ENCODE results near the gene KIF7.

The KIF7 gene

DNA sequence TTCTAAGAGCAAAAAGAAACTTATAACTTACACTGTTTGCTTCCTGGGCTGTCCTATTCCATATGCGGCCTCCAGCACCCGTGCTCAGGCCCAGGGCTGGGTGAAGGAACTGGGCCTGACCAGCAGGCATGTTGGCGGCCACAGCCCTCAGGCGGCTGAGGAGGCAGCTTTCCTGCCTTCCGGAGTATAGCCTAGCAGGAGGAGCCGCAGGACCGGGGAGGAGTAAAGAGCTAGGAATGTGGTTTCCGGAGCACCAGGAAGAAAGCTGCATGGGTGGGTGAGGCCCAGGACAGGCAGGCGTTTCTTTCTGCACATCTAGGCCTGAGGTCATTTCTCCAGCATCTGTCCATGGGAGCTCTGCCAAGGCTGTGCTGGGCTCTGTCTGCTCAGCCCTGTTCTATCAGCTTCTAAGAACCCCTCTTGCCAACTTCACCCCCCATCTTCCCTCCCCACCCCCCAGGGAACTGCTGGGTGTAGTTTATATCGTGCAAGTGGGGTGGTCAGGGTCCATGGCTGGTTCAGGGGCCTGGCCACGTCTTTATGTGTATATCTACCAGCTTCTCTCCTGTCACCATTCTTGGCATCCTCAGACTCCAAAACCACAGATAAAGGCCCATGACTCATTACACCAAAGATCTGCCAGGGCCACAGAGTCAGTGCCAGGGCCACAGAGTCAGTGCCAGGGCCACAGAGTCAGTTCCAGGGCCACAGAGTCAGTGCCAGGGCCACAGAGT lies 7.8 kb upstream of the KIF7 start:
- FAIRE-seq (no peak), DNase-seq (ENCODE audit: insufficient read length, low spot score) (no peak)
- TF ChIP-seq TAF1 (IDR thresholded peaks at IDR 0.05; ENCODE audit: low read depth, low read length) (no peak), POLR2A (IDR thresholded peaks at IDR 0.05; ENCODE audit: low read depth, low read length) (no peak), POU2F2 (IDR thresholded peaks at IDR 0.05; ENCODE audit: low read depth, low read length) (no peak), POLR2AphosphoS5 (IDR thresholded peaks at IDR 0.05; ENCODE audit: low read depth, low read length) (no peak), SPI1 (IDR thresholded peaks at IDR 0.05; ENCODE audit: low read depth, low read length) (no peak), PAX5 (IDR thresholded peaks at IDR 0.05; ENCODE audit: insufficient read depth, low read length, severe bottlenecking) (no peak)

DNA sequence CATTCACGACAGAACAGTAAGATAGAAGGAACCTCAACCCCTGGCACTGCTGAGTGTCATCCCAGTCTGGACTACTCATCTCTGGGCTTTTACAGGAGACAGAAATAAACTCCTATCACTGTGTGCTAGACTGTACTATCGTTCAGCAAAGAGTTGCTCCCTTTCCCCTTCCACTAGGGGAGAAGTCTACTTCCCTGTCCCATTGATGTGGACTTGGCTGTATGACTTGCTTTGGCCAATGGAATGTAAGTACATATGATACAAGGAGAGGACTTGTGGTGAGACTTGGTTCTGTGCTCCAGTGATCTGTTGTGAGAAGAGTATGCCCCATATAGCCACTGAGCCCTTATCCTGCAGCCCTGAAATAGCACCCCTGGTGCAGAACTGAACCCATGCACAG lies 5.3 kb upstream of the KIF7 start:
- no peak for TF ChIP-seq SPI1 (IDR thresholded peaks at IDR 0.05; ENCODE audit: low read depth, low read length)
- TF ChIP-seq POLR2A (IDR thresholded peaks at IDR 0.05; ENCODE audit: low read depth, low read length): no peak
- TF ChIP-seq PAX5 (IDR thresholded peaks at IDR 0.05; ENCODE audit: insufficient read depth, low read length, severe bottlenecking): no peak
- TF ChIP-seq POU2F2 (IDR thresholded peaks at IDR 0.05; ENCODE audit: low read depth, low read length): no peak
- no peak for TF ChIP-seq POLR2AphosphoS5 (IDR thresholded peaks at IDR 0.05; ENCODE audit: low read depth, low read length)
- TF ChIP-seq TAF1 (IDR thresholded peaks at IDR 0.05; ENCODE audit: low read depth, low read length): no peak
- FAIRE-seq (no peak), DNase-seq (ENCODE audit: insufficient read length, low spot score) (no peak)

DNA sequence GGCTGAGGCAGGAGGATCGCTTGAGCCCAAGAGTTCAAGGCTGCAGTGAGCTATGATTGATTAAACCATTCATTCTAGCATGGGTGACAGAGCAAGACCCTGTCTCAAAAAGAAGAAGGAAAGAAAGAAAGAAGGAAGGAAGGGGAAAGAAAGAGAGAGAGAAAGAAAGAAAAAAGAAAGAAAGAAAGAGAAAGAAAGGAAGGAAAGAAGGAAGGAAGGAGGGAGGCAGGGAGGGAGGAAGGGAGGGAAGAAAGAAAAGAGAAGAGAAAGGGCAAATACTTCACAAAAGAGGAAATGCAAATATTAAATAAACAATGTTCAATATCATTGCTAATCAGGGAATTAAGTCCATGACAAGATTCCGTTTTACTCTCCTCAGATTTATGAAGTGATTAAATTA lies 4.0 kb upstream of the KIF7 start:
- no peak for DNase-seq (ENCODE audit: insufficient read length, low spot score)
- FAIRE-seq: no peak
- TF ChIP-seq SPI1 (IDR thresholded peaks at IDR 0.05; ENCODE audit: low read depth, low read length) (no peak), PAX5 (IDR thresholded peaks at IDR 0.05; ENCODE audit: insufficient read depth, low read length, severe bottlenecking) (no peak), TAF1 (IDR thresholded peaks at IDR 0.05; ENCODE audit: low read depth, low read length) (no peak), POLR2A (IDR thresholded peaks at IDR 0.05; ENCODE audit: low read depth, low read length) (no peak), POLR2AphosphoS5 (IDR thresholded peaks at IDR 0.05; ENCODE audit: low read depth, low read length) (no peak), POU2F2 (IDR thresholded peaks at IDR 0.05; ENCODE audit: low read depth, low read length) (no peak)

DNA sequence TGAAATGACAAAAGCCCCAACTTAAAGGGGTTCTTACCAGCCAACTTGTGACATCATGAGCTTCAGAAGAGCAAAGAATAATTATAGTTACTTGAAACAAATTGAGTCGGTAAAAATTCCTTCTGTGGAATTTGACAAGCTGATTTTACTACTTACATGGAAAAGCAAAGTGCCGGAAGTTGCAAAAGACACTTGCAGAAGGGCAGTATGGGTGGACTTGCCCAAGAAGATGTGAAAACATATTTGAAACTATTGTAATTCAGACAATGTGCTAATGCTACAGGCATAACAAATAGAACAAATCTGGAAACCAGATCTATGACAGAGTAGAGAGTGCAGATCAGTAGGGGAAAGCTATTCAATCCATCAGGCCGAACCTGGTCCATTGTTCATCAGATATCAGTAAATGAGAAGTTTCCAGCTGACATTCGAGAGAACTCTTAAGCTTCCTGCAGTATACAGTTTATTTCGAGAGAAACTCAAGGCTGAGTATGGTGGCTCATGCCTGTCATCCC lies 2.5 kb upstream of the KIF7 start:
- DNase-seq (ENCODE audit: insufficient read length, low spot score) (no peak), FAIRE-seq (no peak)
- no peak for TF ChIP-seq PAX5 (IDR thresholded peaks at IDR 0.05; ENCODE audit: insufficient read depth, low read length, severe bottlenecking)
- no peak for TF ChIP-seq POLR2A (IDR thresholded peaks at IDR 0.05; ENCODE audit: low read depth, low read length)
- no peak for TF ChIP-seq POLR2AphosphoS5 (IDR thresholded peaks at IDR 0.05; ENCODE audit: low read depth, low read length)
- no peak for TF ChIP-seq POU2F2 (IDR thresholded peaks at IDR 0.05; ENCODE audit: low read depth, low read length)
- no peak for TF ChIP-seq TAF1 (IDR thresholded peaks at IDR 0.05; ENCODE audit: low read depth, low read length)
- TF ChIP-seq SPI1 (IDR thresholded peaks at IDR 0.05; ENCODE audit: low read depth, low read length): no peak

DNA sequence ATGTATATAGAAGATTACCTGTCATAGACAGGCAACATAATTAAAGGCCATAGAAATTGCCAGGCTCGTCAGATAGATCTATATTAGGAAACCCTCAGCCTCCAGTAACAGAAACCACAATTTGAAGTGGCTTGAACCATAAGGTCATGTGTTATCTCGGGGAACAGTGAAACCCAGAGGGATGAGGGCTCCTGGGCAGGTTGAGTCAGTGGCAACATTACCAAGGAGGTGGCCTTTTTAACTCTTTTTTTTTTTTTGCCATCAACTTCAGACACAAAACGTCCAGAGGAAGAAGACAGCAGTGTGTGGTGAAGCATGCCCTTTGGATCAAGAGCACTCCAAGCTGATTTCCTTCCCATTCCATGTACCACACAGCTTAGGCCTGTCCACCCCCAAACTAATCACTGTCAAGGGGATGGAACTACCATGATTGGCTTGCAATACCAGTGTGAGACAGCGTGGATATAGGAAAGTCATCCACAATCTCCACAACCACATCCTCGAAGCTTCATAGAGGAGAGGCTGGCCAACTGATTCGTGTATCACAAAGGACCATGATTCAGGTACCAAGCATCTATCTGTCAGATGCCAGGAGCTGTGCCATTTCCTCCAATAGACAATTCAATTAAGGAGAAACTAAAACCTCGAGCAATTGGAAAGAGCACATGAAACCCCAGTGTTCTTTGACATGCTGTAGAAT lies 999 bp upstream of the KIF7 start:
- FAIRE-seq (no peak), DNase-seq (ENCODE audit: insufficient read length, low spot score) (no peak)
- no peak for TF ChIP-seq PAX5 (IDR thresholded peaks at IDR 0.05; ENCODE audit: insufficient read depth, low read length, severe bottlenecking)
- no peak for TF ChIP-seq POLR2A (IDR thresholded peaks at IDR 0.05; ENCODE audit: low read depth, low read length)
- TF ChIP-seq POU2F2 (IDR thresholded peaks at IDR 0.05; ENCODE audit: low read depth, low read length): no peak

DNA sequence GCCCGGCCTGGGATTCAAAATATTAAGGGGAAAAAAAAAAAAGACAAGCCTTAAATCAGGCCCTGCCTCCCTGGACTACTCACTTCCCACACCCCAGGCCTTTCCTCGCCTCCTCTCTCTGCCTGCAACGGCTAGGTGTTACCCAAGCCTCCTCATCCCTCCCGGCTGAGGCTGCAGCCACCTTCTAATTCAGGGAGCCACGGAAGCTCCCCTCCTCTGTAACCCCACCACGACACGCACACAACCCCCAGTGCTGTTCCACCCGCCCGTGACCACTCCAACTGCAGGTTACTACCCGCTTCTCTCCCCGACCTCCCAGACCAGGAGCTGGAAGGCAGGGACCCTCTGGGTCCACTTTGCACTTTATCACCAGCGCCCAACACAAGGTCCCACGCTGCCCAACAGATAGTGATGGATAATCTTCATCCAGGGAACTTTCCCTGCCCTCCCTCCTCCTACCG lies 936 bp downstream of the KIF7 start:
- DNase-seq (ENCODE audit: insufficient read length, low spot score) (no peak), FAIRE-seq (no peak)
- TF ChIP-seq POLR2A (IDR thresholded peaks at IDR 0.05; ENCODE audit: low read depth, low read length) (no peak), POU2F2 (IDR thresholded peaks at IDR 0.05; ENCODE audit: low read depth, low read length) (no peak), SPI1 (IDR thresholded peaks at IDR 0.05; ENCODE audit: low read depth, low read length) (no peak)

DNA sequence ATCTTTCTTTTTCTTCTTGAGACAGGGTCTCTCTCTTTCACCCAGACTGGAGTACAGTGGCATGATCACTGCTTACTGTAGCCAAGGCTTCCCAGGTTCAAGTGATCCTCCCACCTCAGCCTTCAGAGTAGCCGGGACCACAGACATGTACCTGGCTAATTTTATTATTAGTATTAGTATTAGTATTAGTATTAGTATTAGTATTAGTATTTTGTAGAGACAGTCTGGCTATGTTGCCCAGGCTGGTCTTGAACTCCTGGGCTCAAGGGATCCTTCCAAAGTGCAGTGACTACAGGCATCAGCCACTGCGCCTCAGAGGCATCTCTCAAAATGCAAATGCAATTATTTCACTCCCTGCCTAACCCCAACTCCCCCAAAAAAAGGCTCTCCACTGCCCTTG lies 1.7 kb downstream of the KIF7 start:
- FAIRE-seq: no peak
- TF ChIP-seq SPI1 (IDR thresholded peaks at IDR 0.05; ENCODE audit: low read depth, low read length) (no peak), POLR2AphosphoS5 (IDR thresholded peaks at IDR 0.05; ENCODE audit: low read depth, low read length) (no peak), PAX5 (IDR thresholded peaks at IDR 0.05; ENCODE audit: insufficient read depth, low read length, severe bottlenecking) (no peak), TAF1 (IDR thresholded peaks at IDR 0.05; ENCODE audit: low read depth, low read length) (no peak), POU2F2 (IDR thresholded peaks at IDR 0.05; ENCODE audit: low read depth, low read length) (no peak), POLR2A (IDR thresholded peaks at IDR 0.05; ENCODE audit: low read depth, low read length) (no peak)
- DNase-seq (ENCODE audit: insufficient read length, low spot score): no peak

DNA sequence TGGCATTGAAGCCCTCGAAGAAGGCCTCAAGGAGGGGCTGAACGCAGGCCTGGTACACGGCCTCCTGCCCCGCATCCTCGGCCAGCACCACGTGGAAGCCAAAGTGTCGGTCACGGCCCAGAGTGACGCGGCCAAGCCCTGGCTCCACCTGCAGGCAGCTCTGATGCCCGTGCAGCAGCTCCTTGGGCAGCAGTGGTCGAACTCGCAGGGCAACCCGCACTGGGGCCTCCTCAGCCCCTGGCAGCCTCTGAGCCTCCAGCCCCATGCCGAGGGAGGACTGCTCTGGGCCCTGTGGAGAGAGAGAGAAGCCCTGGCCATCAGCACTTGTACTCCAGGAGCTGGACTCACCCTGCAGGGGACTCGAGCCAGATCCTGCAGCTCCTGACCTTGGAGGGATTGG lies 2.6 kb downstream of the KIF7 start:
- DNase-seq (ENCODE audit: insufficient read length, low spot score): no peak
- no peak for FAIRE-seq
- no peak for TF ChIP-seq POLR2AphosphoS5 (IDR thresholded peaks at IDR 0.05; ENCODE audit: low read depth, low read length)
- no peak for TF ChIP-seq POU2F2 (IDR thresholded peaks at IDR 0.05; ENCODE audit: low read depth, low read length)
- TF ChIP-seq SPI1 (IDR thresholded peaks at IDR 0.05; ENCODE audit: low read depth, low read length): no peak
- TF ChIP-seq PAX5 (IDR thresholded peaks at IDR 0.05; ENCODE audit: insufficient read depth, low read length, severe bottlenecking): no peak
- TF ChIP-seq TAF1 (IDR thresholded peaks at IDR 0.05; ENCODE audit: low read depth, low read length): no peak
- no peak for TF ChIP-seq POLR2A (IDR thresholded peaks at IDR 0.05; ENCODE audit: low read depth, low read length)

DNA sequence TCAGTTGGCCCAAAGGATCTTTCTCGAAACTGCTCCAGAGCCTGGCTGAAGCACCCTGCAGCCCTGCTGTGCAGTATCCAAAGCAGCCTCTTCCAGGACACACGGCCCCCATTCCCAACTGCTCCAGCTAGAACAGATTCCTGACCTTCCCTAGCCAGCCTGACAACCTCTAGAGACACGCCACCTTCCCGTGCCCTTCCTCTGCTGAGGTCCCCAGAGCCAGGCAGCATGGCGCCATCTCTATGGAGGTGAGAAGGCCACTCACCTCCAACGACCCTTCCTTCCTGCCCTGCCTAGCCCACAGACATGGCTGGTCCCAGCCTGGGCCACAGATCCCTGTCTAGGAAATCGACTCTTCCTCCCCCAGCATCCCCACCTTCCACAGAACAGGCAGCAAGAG lies 3.1 kb downstream of the KIF7 start:
- no peak for FAIRE-seq
- no peak for DNase-seq (ENCODE audit: insufficient read length, low spot score)
- TF ChIP-seq POLR2AphosphoS5 (IDR thresholded peaks at IDR 0.05; ENCODE audit: low read depth, low read length): no peak
- TF ChIP-seq POLR2A (IDR thresholded peaks at IDR 0.05; ENCODE audit: low read depth, low read length): no peak
- TF ChIP-seq TAF1 (IDR thresholded peaks at IDR 0.05; ENCODE audit: low read depth, low read length): no peak
- no peak for TF ChIP-seq PAX5 (IDR thresholded peaks at IDR 0.05; ENCODE audit: insufficient read depth, low read length, severe bottlenecking)
- TF ChIP-seq POU2F2 (IDR thresholded peaks at IDR 0.05; ENCODE audit: low read depth, low read length): no peak
- no peak for TF ChIP-seq SPI1 (IDR thresholded peaks at IDR 0.05; ENCODE audit: low read depth, low read length)

Measured in GM12891 (cell line).